A673 (cell line): ENCODE measurements around the gene WRNIP1. TPM values are rescaled to one million over a fixed set of nuclear protein-coding genes. Genes with fewer than 3 reads are reported as not detected.

Experiments used
- BruUV-seq: library from RNA; stranded (reverse); fragments of 400-500 nt; replicated peaks from 2 replicates; lab custom pipeline; 2021; lab: Mats Ljungman, UMichigan
- CTCF ChIA-PET: fragments of 300-600 bp; sonication (Branson Sonifier 250); formaldehyde crosslinking; loops from one replicate; lab custom pipeline; 2022; ENCODE audit warnings: antibody characterized with exemption; lab: Charles Lee
- POLR2A ChIA-PET: fragments of 300-600 bp; sonication (Branson Sonifier 250); formaldehyde crosslinking; loops from one replicate; lab custom pipeline; 2022; ENCODE audit warnings: antibody characterized with exemption; ENCODE audit not compliant: low non-redundant PET; lab: Charles Lee
- DNase-seq: peaks from one replicate; pipeline ENCODE4 v3.0.0-alpha.2; 2015; ENCODE audit warnings: low spot score
- H3K27ac ChIP-seq: fragments of 200-600 bp; sonication (generic); 2 replicates; pipeline ENCODE4 v1.5.1; 2016; ENCODE audit warnings: mixed run types, low read depth, mild to moderate bottlenecking, mixed read lengths, antibody characterized with exemption, low read length; ENCODE audit not compliant: poor library complexity, severe bottlenecking
- H3K27me3 ChIP-seq: fragments of 200-600 bp; sonication (generic); replicated peaks from 2 replicates; pipeline ENCODE4 v1.6.1; 2017; ENCODE audit warnings: mixed run types, low read depth, mild to moderate bottlenecking, mixed read lengths, antibody characterized with exemption, low read length; ENCODE audit not compliant: insufficient read depth, poor library complexity
- H3K36me3 ChIP-seq: fragments of 200-600 bp; sonication (generic); 2 replicates; pipeline ENCODE4 v1.6.1; 2016; ENCODE audit warnings: mixed run types, mild to moderate bottlenecking, mixed read lengths, antibody characterized with exemption, low read length; ENCODE audit not compliant: insufficient read depth, poor library complexity, severe bottlenecking
- H3K4me1 ChIP-seq: fragments of 200-600 bp; sonication (generic); 2 replicates; pipeline ENCODE4 v1.6.1; 2017; ENCODE audit warnings: mixed run types, mild to moderate bottlenecking, mixed read lengths, antibody characterized with exemption, low read length; ENCODE audit not compliant: insufficient read depth, poor library complexity, severe bottlenecking
- H3K4me3 ChIP-seq: fragments of 200-600 bp; sonication (generic); 2 replicates; pipeline ENCODE4 v1.5.1; 2016; ENCODE audit warnings: low read depth, mixed run types, mild to moderate bottlenecking, mixed read lengths, low read length; ENCODE audit not compliant: poor library complexity, severe bottlenecking
- H3K9me3 ChIP-seq: fragments of 200-600 bp; sonication (generic); 2 replicates; pipeline ENCODE4 v1.6.1; 2016; ENCODE audit warnings: mixed run types, low read depth, mild to moderate bottlenecking, mixed read lengths, antibody characterized with exemption, low read length; ENCODE audit not compliant: poor library complexity, severe bottlenecking
- CTCF ChIP-seq: fragments of 300-800, 200-600 bp; sonication (generic); conservative IDR thresholded peaks from 2 replicates; pipeline ENCODE4 v1.5.1; 2017; ENCODE audit warnings: low read depth, mild to moderate bottlenecking, antibody characterized with exemption, low read length, moderate library complexity, mixed read lengths
- EZH2 ChIP-seq: fragments of 200-600 bp; sonication (generic); IDR thresholded peaks from 2 replicates; pipeline ENCODE4 v1.6.1; 2017; ENCODE audit warnings: borderline replicate concordance, low read depth, mild to moderate bottlenecking, mixed read lengths, antibody characterized with exemption, low read length; ENCODE audit not compliant: poor library complexity, severe bottlenecking
- intact Hi-C: fragments of 100-400 bp; cut with micrococcal nuclease; formaldehyde crosslinking; loops from one replicate; pipeline ENCODE4 v1.10.0; 2022; ENCODE audit not compliant: unreplicated experiment
- total RNA-seq: library from RNA; stranded (reverse); gene quantifications from 2 replicates; pipeline ENCODE4 v1.2.3, GENCODE V29; 2021

Gene WRNIP1
- total RNA-seq, 1 experiment from 2014 or later: 49.3 TPM

DNA sequence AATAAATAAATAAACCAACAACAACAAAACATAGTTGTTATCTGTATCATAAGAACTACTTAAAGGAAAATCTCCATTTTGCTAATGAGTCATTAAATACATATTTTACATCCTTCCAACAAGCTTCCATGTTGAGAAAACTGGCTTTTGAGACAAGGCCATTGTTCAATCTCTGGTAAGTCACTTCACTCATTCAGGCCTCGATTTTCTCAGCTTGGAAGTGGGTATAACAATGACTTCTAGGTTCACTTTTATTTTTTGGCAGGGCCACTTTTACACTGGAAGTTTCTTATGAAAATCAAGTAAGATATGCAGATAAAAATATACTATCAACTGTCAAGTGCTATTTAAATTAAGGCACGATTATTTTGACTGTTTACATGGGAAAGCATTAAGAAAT lies 30.0 kb downstream of the WRNIP1 start:
- TF ChIP-seq CTCF: no peak
- no peak for TF ChIP-seq EZH2
- Histone ChIP-seq H3K9me3 (no peaks in the 10 kb centered on the region), H3K4me3 (no peak overlapping the region), H3K4me1 (peaks cover 40% of the 10 kb centered on the region), H3K27me3 (no peaks in the 10 kb centered on the region), H3K27ac (no peak overlapping the region), H3K36me3 (no peaks in the 10 kb centered on the region)
- no TSS peak for BruUV-seq
- ChIA-PET POLR2A (no interaction called here), CTCF (interaction anchor here (0.6 kb wide), 1 partner anchor 55 kb away, joined by 3 read pairs; no protein-coding TSS in a partner anchor)
- DNase-seq: no peak
- intact Hi-C loops: no loop called here

DNA sequence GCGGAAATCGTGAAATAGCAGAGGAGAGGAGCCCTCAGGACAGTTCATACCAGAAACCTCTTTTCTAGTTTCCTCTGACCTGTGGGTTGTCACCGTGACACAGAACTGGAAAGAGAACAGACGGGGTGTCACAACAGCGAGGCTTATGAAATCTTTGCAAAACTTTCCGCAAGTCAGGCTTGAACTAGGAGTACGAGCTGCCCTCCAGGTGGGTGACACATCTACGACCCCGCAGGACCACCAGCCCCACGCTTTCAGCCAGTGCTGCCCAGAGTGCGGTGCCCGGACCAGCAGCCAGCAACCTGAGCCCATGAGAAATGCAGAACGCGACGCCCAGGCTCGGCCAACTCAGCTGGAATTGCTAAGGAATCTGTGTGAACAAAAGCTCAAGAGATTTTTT lies 30.8 kb downstream of the WRNIP1 start:
- Histone ChIP-seq H3K27me3 (no peaks in the 10 kb centered on the region), H3K9me3 (no peaks in the 10 kb centered on the region), H3K27ac (no peak overlapping the region), H3K4me3 (no peak overlapping the region), H3K36me3 (no peaks in the 10 kb centered on the region), H3K4me1 (peaks cover 44% of the 10 kb centered on the region)
- no peak for TF ChIP-seq EZH2
- no peak for TF ChIP-seq CTCF
- intact Hi-C loops: no loop called here
- no peak for DNase-seq
- ChIA-PET CTCF (interaction anchor here (0.6 to 0.7 kb wide), 2 partner anchors 50 to 54 kb away, joined by 3 to 9 read pairs; no protein-coding TSS in a partner anchor), POLR2A (no interaction called here)
- no TSS peak for BruUV-seq

DNA sequence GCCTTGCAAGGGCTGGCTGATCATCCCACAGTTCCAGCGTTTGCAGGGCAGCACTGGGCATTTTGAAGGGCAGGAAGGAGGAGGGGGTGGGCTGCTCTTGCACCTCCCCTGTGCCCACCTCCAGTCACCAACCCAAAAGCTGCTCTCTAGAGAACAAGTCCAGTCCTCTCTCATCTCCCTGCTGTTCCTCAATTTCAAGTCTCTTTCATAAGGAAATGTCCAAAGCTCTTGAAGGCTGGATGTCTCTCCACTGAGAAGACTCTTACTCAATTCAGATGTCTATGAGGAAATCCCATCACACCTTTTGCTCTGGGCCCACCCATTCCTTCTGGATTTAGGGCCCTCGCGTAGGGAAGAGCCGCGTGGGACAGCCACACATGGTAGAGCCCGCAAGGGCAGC lies 31.7 kb downstream of the WRNIP1 start:
- intact Hi-C loops: no loop called here

More for the DNA sequence above, 31.7 kb downstream of the WRNIP1 start:
- BruUV-seq: no TSS peak
- ChIA-PET CTCF (interaction anchor here (0.7 kb wide), 1 partner anchor 157 kb away, joined by 3 read pairs; no protein-coding TSS in a partner anchor), POLR2A (no interaction called here)
- Histone ChIP-seq H3K27me3 (no peaks in the 10 kb centered on the region), H3K4me3 (no peak overlapping the region), H3K36me3 (no peaks in the 10 kb centered on the region), H3K4me1 (peaks cover 44% of the 10 kb centered on the region), H3K9me3 (no peaks in the 10 kb centered on the region), H3K27ac (peak overlapping the region; percentile 61)
- TF ChIP-seq CTCF: no peak
- TF ChIP-seq EZH2: no peak
- no peak for DNase-seq
